SK-N-SH (cell line): ENCODE results near the gene NDUFS2. TPM values are rescaled to one million over a fixed set of nuclear protein-coding genes. Genes with fewer than 3 reads are reported as not detected.
"Not testable (repeated sequence)": the region's sequence is repeated elsewhere in the genome, so short reads cannot be mapped to it uniquely, and the experiment has no call there.

Experiments used
- CTCF ChIA-PET: fragments of 300-600, 350-600 bp; formaldehyde crosslinking; extraction: SDS; loops from one replicate; lab custom pipeline; 2021; lab: Yijun Ruan, JAX
- POLR2A ChIA-PET: fragments of 350-600 bp; sonication (Branson Sonifier 250); formaldehyde crosslinking; extraction: SDS; loops from one replicate; lab custom pipeline; 2020; ENCODE audit warnings: antibody characterized with exemption, inconsistent platforms; lab: Yijun Ruan, JAX
- DNase-seq: peaks from one replicate; pipeline ENCODE4 v3.0.0; 2012
- H2AFZ ChIP-seq: fragments of 200-600 bp; sonication (generic); 2 replicates; pipeline ENCODE4 v1.8.1; 2016; ENCODE audit warnings: antibody characterized with exemption, mild to moderate bottlenecking, low read depth
- H3F3A ChIP-seq: fragments of 200-600 bp; sonication (generic); replicated peaks from 2 replicates; pipeline ENCODE3; 2016; ENCODE audit warnings: antibody characterized with exemption, mild to moderate bottlenecking; ENCODE audit not compliant: insufficient read depth
- H3K27ac ChIP-seq, 2 experiments: fragments of 200-500 bp in 1 of 2; fragments of 200-600 bp in 1 of 2; sonication (Bioruptor generic) in 1 of 2; sonication (generic), shearing (Covaris generic) in 1 of 2; 2 replicates each; pipeline versions ENCODE4 v1.5.1 to v1.6.1; 2014 to 2016; ENCODE audit warnings: low read depth in 2 of 2, inconsistent platforms in 1 of 2, low read length in 1 of 2, mild to moderate bottlenecking in 1 of 2, mixed read lengths in 1 of 2
- H3K27me3 ChIP-seq: fragments of 200-600 bp; sonication (generic), shearing (Covaris generic); 2 replicates; pipeline ENCODE4 v1.6.1; 2016; ENCODE audit warnings: mixed run types; ENCODE audit not compliant: insufficient read depth
- H3K36me3 ChIP-seq, 2 experiments: fragments of 200-500 bp in 1 of 2; fragments of 200-600 bp in 1 of 2; sonication (Bioruptor generic) in 1 of 2; sonication (generic) in 1 of 2; replicated peaks in 1 of 2; 2 replicates each; pipeline versions ENCODE3 to v1.5.1; 2014 to 2016; ENCODE audit warnings: low read length in 1 of 2, mild to moderate bottlenecking in 1 of 2; ENCODE audit not compliant: insufficient read depth in 2 of 2, control insufficient read depth in 1 of 2
- H3K4me1 ChIP-seq, 2 experiments: fragments of 200-500 bp in 1 of 2; fragments of 200-600 bp in 1 of 2; sonication (Bioruptor generic) in 1 of 2; sonication (generic), shearing (Covaris generic) in 1 of 2; 2 replicates each; pipeline versions ENCODE4 v1.5.1 to v1.6.1; 2014 to 2016; ENCODE audit warnings: low read depth in 1 of 2, low read length in 1 of 2, mixed run types in 1 of 2; ENCODE audit not compliant: insufficient read depth in 2 of 2, control insufficient read depth in 1 of 2
- H3K4me2 ChIP-seq: fragments of 200-600 bp; sonication (generic), shearing (Covaris generic); 2 replicates; pipeline ENCODE4 v1.6.1; 2017; ENCODE audit warnings: mixed run types
- H3K4me3 ChIP-seq, 2 experiments: fragments of 200-500 bp in 1 of 2; fragments of 200-600 bp in 1 of 2; sonication (Bioruptor generic) in 1 of 2; sonication (generic), shearing (Covaris generic) in 1 of 2; 2 replicates each; pipeline versions ENCODE4 v1.5.1 to v1.8.1; 2014 to 2016; ENCODE audit warnings: low read depth in 2 of 2, inconsistent platforms in 1 of 2, low read length in 1 of 2, mild to moderate bottlenecking in 1 of 2, mixed read lengths in 1 of 2, moderate library complexity in 1 of 2
- H3K79me2 ChIP-seq: fragments of 200-600 bp; sonication (generic); 2 replicates; pipeline ENCODE4 v1.8.1; 2017; ENCODE audit warnings: mild to moderate bottlenecking; ENCODE audit not compliant: insufficient read depth
- H3K9ac ChIP-seq: fragments of 200-600 bp; sonication (generic); 2 replicates; pipeline ENCODE4 v1.6.1; 2017; ENCODE audit warnings: mixed run types
- H3K9me2 ChIP-seq: fragments of 200-600 bp; sonication (generic); 2 replicates; pipeline ENCODE4 v1.6.1; 2017; ENCODE audit warnings: mixed run types
- H3K9me3 ChIP-seq: fragments of 200-600 bp; sonication (generic); 2 replicates; pipeline ENCODE4 v1.6.1; 2017; ENCODE audit warnings: mixed run types, mild to moderate bottlenecking, moderate library complexity
- H4K20me1 ChIP-seq: fragments of 200-600 bp; sonication (generic); 2 replicates; pipeline ENCODE4 v1.6.1; 2017; ENCODE audit warnings: mild to moderate bottlenecking, mixed run types; ENCODE audit not compliant: insufficient read depth
- ELF1 ChIP-seq: IDR thresholded peaks from 2 replicates; pipeline ENCODE4 v1.4.0; 2012
- FOXJ3 ChIP-seq: sonication (generic); formaldehyde crosslinking; IDR thresholded peaks from 2 replicates; pipeline ENCODE4 v1.5.1; 2020; ENCODE audit warnings: mild to moderate bottlenecking, missing genetic modification reagents
- GABPA ChIP-seq: IDR thresholded peaks from 2 replicates; pipeline ENCODE4 v1.4.0; 2012; ENCODE audit warnings: low read depth, mild to moderate bottlenecking
- GATA2 ChIP-seq: sonication (generic); formaldehyde crosslinking; IDR thresholded peaks from 2 replicates; pipeline ENCODE4 v1.5.0; 2020; ENCODE audit warnings: mild to moderate bottlenecking, missing genetic modification reagents
- MAX ChIP-seq: IDR thresholded peaks from 2 replicates; pipeline ENCODE4 v1.4.0; 2012; ENCODE audit warnings: low read depth
- NFIC ChIP-seq: IDR thresholded peaks from 2 replicates; pipeline ENCODE4 v1.4.0; 2012; ENCODE audit warnings: borderline replicate concordance
- RFX5 ChIP-seq: IDR thresholded peaks from 2 replicates; pipeline ENCODE4 v1.6.1; 2012; ENCODE audit warnings: mild to moderate bottlenecking, improper control_type of control experiment, low read length
- RXRA ChIP-seq: IDR thresholded peaks from 2 replicates; pipeline ENCODE4 v1.4.0; 2012; ENCODE audit warnings: low read depth, mild to moderate bottlenecking, borderline replicate concordance
- YY1 ChIP-seq: IDR thresholded peaks from 2 replicates; pipeline ENCODE4 v1.4.0; 2012; ENCODE audit warnings: low read depth, mild to moderate bottlenecking
- WGBS: methylation state at CpG from one replicate; pipeline ENCODE4 v1.1.6; 2017; ENCODE audit warnings: low lambda C conversion rate; 5-methylcytosine and 5-hydroxymethylcytosine counted together
- polyA plus RNA-seq, 3 experiments: library from polyadenylated mRNA; depleted of rRNA; stranded (reverse); fragments of >200 nt; gene quantifications; 2 replicates each; pipeline ENCODE4 v1.2.3, GENCODE V29; 2012
- TF ChIP-seq, protein P1 (sequence below): IDR thresholded peaks from 2 replicates; pipeline ENCODE4 v1.4.0; 2012; ENCODE audit warnings: low read depth, borderline replicate concordance

Gene NDUFS2
- polyA plus RNA-seq, 1 of the 3 experiments (the other 2 are of a cell fraction): 203 TPM

DNA sequence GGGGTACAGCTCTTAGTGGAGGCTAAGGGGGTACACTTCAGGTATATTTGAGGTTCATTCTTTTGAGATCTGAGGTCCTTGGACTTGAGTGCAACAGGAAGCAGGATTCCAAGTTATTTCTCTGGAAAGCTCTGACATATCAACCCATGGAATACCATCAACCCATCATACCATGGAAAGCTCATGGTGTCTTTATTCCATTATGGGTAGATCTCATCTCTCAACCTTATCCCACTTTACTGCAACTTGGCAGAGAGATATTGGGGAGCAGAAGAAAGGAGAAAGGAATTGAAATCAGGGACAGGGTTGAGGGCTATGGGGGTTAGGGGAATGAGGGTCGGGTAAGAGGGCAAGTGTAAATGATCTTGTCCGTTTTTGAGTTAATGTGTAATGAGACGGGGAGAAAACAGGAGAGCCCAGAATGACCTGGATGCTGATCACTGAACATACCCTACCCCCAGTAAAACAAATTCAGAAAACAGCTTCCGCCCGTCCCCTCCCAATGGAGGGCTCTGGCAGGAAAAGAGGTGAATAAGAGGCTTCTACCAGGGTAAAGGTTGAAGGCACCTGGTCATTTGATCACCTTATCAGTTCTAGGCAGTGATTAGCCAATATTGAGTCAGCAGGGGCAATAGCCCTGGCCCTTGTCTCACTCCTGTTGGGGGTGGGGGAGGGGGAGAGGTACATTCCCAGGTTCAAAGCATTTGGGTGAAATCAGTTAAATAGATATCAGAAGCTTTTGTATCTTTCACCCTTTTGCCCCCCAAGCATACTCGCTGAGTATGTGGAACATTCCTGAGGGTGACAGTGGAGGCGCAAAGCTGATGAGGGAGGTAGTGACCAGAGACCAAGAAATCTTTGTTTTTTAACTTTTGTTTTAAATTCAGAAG is 21.9 kb downstream of the NDUFS2 start:
- H4K20me1 ChIP-seq: no peaks in the 10 kb centered on the region
- H3K4me3 ChIP-seq: no peak overlapping the region
- no peak for DNase-seq
- H3K79me2 ChIP-seq: no peaks in the 10 kb centered on the region
- no peak overlapping the region for H3K9ac ChIP-seq
- CTCF ChIA-PET: interaction anchor here (0.9 to 6.2 kb wide), 12 partner anchors 7 to 159 kb away, joined by 3 to 78 read pairs (median 10); partner anchors contain the start of genes FCER1G and NDUFS2
- H2AFZ ChIP-seq: no peak overlapping the region
- peaks cover 14% of the 10 kb centered on the region for H3F3A ChIP-seq
- no peaks in the 10 kb centered on the region for H3K9me3 ChIP-seq
- H3K9me2 ChIP-seq: no peaks in the 10 kb centered on the region
- H3K36me3 ChIP-seq: peaks cover 0 to 8% of the 10 kb centered on the region in 2 experiments
- H3K4me2 ChIP-seq: no peak overlapping the region
- 89% methylated on average over 7 of the region's 7 CpGs for WGBS
- peaks cover 8 to 21% of the 10 kb centered on the region in 2 experiments; a peak in 3 of 4 replicates for H3K4me1 ChIP-seq
- POLR2A ChIA-PET: interaction anchor here (0.6 kb wide), 1 partner anchor 22 kb away, joined by 3 read pairs; the partner anchor contains the start of gene NDUFS2
- H3K27me3 ChIP-seq: no peaks in the 10 kb centered on the region
- no peak overlapping the region for H3K27ac ChIP-seq
- no peak for TF ChIP-seq RXRA
- no peak for TF ChIP-seq MAX
- TF ChIP-seq RFX5: no peak
- no peak for TF ChIP-seq GATA2

DNA sequence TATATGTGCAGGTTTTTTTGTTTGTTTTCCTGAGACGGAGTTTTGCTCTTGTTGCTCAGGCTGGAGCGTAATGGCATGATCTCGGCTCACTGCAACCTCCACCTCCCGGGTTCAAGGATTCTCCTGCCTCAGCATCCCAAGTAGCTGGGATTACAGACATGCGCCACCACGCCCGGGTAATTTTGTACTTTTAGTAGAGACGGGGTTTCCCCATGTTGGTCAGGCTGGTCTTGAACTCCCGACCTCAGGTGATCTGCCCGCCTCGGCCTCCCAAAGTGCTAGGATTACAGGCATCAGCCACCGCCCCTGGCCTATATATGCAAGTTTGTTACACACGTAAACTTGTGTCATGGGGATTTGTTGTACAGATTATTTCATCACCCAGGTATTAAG is 22.5 kb downstream of the NDUFS2 start:
- H2AFZ ChIP-seq, H3K9me2 ChIP-seq, POLR2A ChIA-PET, H3K79me2 ChIP-seq, H3K9ac ChIP-seq, H3K27me3 ChIP-seq, H3K4me2 ChIP-seq, H3K4me3 ChIP-seq, H4K20me1 ChIP-seq, H3K9me3 ChIP-seq, DNase-seq, H3K27ac ChIP-seq: not testable (repeated sequence)
- H3F3A ChIP-seq: peaks cover 14% of the 10 kb centered on the region
- peaks cover 8 to 21% of the 10 kb centered on the region in 2 experiments; a peak in 3 of 4 replicates for H3K4me1 ChIP-seq
- peaks cover 0 to 15% of the 10 kb centered on the region in 2 experiments for H3K36me3 ChIP-seq
- WGBS: 93% methylated on average over 9 of the region's 13 CpGs
- CTCF ChIA-PET: interaction anchor here (1.0 to 6.2 kb wide), 10 partner anchors 8 to 158 kb away, joined by 3 to 78 read pairs (median 8); partner anchors contain the start of genes B4GALT3, FCER1G, NDUFS2 and SDHC

- TF ChIP-seq, protein P1, sequence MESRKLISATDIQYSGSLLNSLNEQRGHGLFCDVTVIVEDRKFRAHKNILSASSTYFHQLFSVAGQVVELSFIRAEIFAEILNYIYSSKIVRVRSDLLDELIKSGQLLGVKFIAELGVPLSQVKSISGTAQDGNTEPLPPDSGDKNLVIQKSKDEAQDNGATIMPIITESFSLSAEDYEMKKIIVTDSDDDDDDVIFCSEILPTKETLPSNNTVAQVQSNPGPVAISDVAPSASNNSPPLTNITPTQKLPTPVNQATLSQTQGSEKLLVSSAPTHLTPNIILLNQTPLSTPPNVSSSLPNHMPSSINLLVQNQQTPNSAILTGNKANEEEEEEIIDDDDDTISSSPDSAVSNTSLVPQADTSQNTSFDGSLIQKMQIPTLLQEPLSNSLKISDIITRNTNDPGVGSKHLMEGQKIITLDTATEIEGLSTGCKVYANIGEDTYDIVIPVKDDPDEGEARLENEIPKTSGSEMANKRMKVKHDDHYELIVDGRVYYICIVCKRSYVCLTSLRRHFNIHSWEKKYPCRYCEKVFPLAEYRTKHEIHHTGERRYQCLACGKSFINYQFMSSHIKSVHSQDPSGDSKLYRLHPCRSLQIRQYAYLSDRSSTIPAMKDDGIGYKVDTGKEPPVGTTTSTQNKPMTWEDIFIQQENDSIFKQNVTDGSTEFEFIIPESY: no peak
- TF ChIP-seq ELF1 (no peak), YY1 (no peak), NFIC (no peak), GABPA (no peak), FOXJ3 (CRISPR knock-in tag) (no peak)
- Histone ChIP-seq H3K9me2 (no peaks in the 10 kb centered on the region), H3F3A (peaks cover 14% of the 10 kb centered on the region), H3K9me3 (no peaks in the 10 kb centered on the region), H3K27ac (peak overlapping the region in 1 of 2 experiments; percentile 67; a peak in 3 of 4 replicates), H3K36me3 (peaks cover 0 to 19% of the 10 kb centered on the region in 2 experiments), H3K4me2 (no peak overlapping the region; the same call in 1 of the 2 replicates), H2AFZ (peak overlapping the region; percentile 69), H3K79me2 (no peaks in the 10 kb centered on the region), H3K9ac (no peak overlapping the region), H3K4me1 (peaks cover 8 to 21% of the 10 kb centered on the region in 2 experiments; a peak in 3 of 4 replicates), H3K4me3 (no peak overlapping the region), H3K27me3 (no peaks in the 10 kb centered on the region), H4K20me1 (no peaks in the 10 kb centered on the region)
- POLR2A ChIA-PET: interaction anchor here (0.6 to 2.2 kb wide), 6 partner anchors 23 to 165 kb away, joined by 3 to 19 read pairs (median 4); partner anchors contain the start of genes ADAMTS4 and NDUFS2
- 89% methylated on average over 7 of the region's 7 CpGs for WGBS
- CTCF ChIA-PET: interaction anchor here (1.0 to 6.2 kb wide), 18 partner anchors 8 to 165 kb away, joined by 3 to 78 read pairs (median 12); partner anchors contain the start of genes ADAMTS4, B4GALT3, FCER1G and NDUFS2
- DNase-seq: no peak
These were observed 23.0 kb downstream of the NDUFS2 start for GRCh38 chr1:161225178-161225533.
